Ishikawa (cell line): ENCODE measurements around the gene AKAP9.

Experiments
- FOXM1 ChIP-seq: IDR thresholded peaks from 2 replicates; pipeline ENCODE4 v1.6.1; 2012; ENCODE audit warnings: low read depth, borderline replicate concordance
- MAX ChIP-seq: IDR thresholded peaks from 2 replicates; pipeline ENCODE4 v1.6.1; 2012
- RAD21 ChIP-seq: IDR thresholded peaks from 2 replicates; pipeline ENCODE4 v1.6.1; 2012; ENCODE audit warnings: low read depth
- YY1 ChIP-seq: IDR thresholded peaks from 2 replicates; pipeline ENCODE4 v1.6.1; 2012; ENCODE audit warnings: low read depth

GRCh38 chr7:91962419-91962818 is 21.8 kb downstream of the AKAP9 start:
- TF ChIP-seq YY1 (no peak), MAX (no peak), RAD21 (no peak), FOXM1 (no peak)
